Sigmoid colon (tissue), 7 donors: ENCODE results near the gene LRRC17. TPM values are rescaled to one million over a fixed set of nuclear protein-coding genes. Genes with fewer than 3 reads are reported as not detected.

ENCODE experiments used
- DNase-seq: peaks from one replicate; pipeline ENCODE4 v3.0.0-alpha.2; 2019
- H3K27ac ChIP-seq, 4 donors: fragments of 200-600 bp; sonication (generic); one replicate each; pipeline ENCODE4 v1.5.1; 2016 to 2019; ENCODE audit warnings: mild to moderate bottlenecking in 1 of 4
- H3K27me3 ChIP-seq, 3 donors: fragments of 200-600 bp; sonication (generic); one replicate each; pipeline ENCODE4 v1.5.1; 2019; ENCODE audit warnings: mild to moderate bottlenecking in 1 of 3
- H3K36me3 ChIP-seq, 4 donors: fragments of 200-600 bp; sonication (generic); one replicate each; pipeline ENCODE4 v1.5.1; 2016 to 2019
- H3K4me1 ChIP-seq, 4 donors: fragments of 200-600 bp; sonication (generic); one replicate each; pipeline ENCODE4 v1.5.1; 2017 to 2019
- H3K4me3 ChIP-seq, 4 donors: fragments of 200-600 bp; sonication (generic); one replicate each; pipeline ENCODE4 v1.5.1; 2017 to 2019; ENCODE audit warnings: mild to moderate bottlenecking in 2 of 4, moderate library complexity in 1 of 4
- H3K9me3 ChIP-seq, 4 donors: fragments of 200-600 bp in 3 of 4; sonication (generic) in 3 of 4; one replicate each; pipeline versions ENCODE4 v1.5.1 to v1.6.1; 2013 to 2019
- CTCF ChIP-seq, 4 experiments: fragments of 450-650 bp in 3 of 4; fragments of 200-600 bp in 1 of 4; IDR thresholded peaks; one replicate each; pipeline ENCODE4 v1.5.1; 2016 to 2019; ENCODE audit warnings: antibody characterized with exemption in 4 of 4, mild to moderate bottlenecking in 3 of 4, moderate library complexity in 2 of 4
- EP300 ChIP-seq, 4 donors: sonication (generic); formaldehyde crosslinking; IDR thresholded peaks; one replicate each; pipeline ENCODE4 v1.6.1; 2017; ENCODE audit warnings: antibody characterized with exemption in 4 of 4
- POLR2A ChIP-seq, 2 donors: fragments of 450-650 bp; IDR thresholded peaks; one replicate each; pipeline ENCODE4 v1.6.1; 2016; ENCODE audit warnings: antibody characterized with exemption in 2 of 2, mild to moderate bottlenecking in 2 of 2, moderate library complexity in 2 of 2
- POLR2AphosphoS5 ChIP-seq, 4 donors: sonication (generic); formaldehyde crosslinking; IDR thresholded peaks; one replicate each; pipeline ENCODE4 v1.6.1; 2017; ENCODE audit warnings: antibody characterized with exemption in 4 of 4
- WGBS, 2 donors: extraction: QIAGEN DNeasy Blood & Tissue Kit; methylation state at CpG; one replicate each; pipeline ENCODE4 v1.1.7; 2013; 5-methylcytosine and 5-hydroxymethylcytosine counted together
- intact Hi-C: fragments of 100-400 bp; cut with DNase I; formaldehyde crosslinking; loops from one replicate; pipeline ENCODE4 v1.15.1; 2023
- polyA plus RNA-seq, 3 donors: library from polyadenylated mRNA; stranded (reverse); fragments of 200-250 nt; gene quantifications; one replicate each; pipeline ENCODE4 v1.2.3, GENCODE V29; 2013
- total RNA-seq, 4 donors: library from RNA; depleted of rRNA; stranded (reverse); fragments of >200 nt; gene quantifications; one replicate each; pipeline ENCODE4 v1.1.0, GENCODE V29; 2016
- donor health status: healthy with polysubstance abuse.
- donor health status: Bipolar disorder and iron deficiency.
- donor health status: healthy.

LRRC17 gene
- total and polyA plus RNA-seq, 7 donors = 0.41 to 5.5 (median 1.1) TPM; not detected in 1

GRCh38 chr7:102988088-102988487, 75.3 kb downstream of the LRRC17 start:
- Histone ChIP-seq H3K27me3 (no peaks in the 10 kb centered on the region), H3K27ac (no peak overlapping the region), H3K36me3 (no peaks in the 10 kb centered on the region), H3K4me3 (no peak overlapping the region), H3K4me1 (peaks cover 0 to 27% (median 23%) of the 10 kb centered on the region in 4 donors), H3K9me3 (no peaks in the 10 kb centered on the region)
- TF ChIP-seq EP300 (IDR thresholded peaks at IDR 0.05) (no peak), CTCF (IDR thresholded peaks at IDR 0.05) (no peak), POLR2A (IDR thresholded peaks at IDR 0.05) (no peak), POLR2AphosphoS5 (IDR thresholded peaks at IDR 0.05) (no peak)
- intact Hi-C loops = no loop called here
- DNase-seq = no peak
- 93 to 94% methylated on average over 2 of the region's 2 CpGs for WGBS, 2 donors

GRCh38 chr7:102988631-102989560, 76.1 kb downstream of the LRRC17 start:
- Histone ChIP-seq H3K4me3 (no peak overlapping the region), H3K4me1 (peaks cover 0 to 35% (median 26%) of the 10 kb centered on the region in 4 donors), H3K27ac (no peak overlapping the region), H3K9me3 (no peaks in the 10 kb centered on the region), H3K27me3 (no peaks in the 10 kb centered on the region), H3K36me3 (no peaks in the 10 kb centered on the region)
- WGBS, 2 donors = 76 to 78% methylated on average over 6 of the region's 6 CpGs
- DNase-seq = no peak
- no peak for TF ChIP-seq POLR2A (IDR thresholded peaks at IDR 0.05)
- no peak for TF ChIP-seq EP300 (IDR thresholded peaks at IDR 0.05)
- no peak for TF ChIP-seq CTCF (IDR thresholded peaks at IDR 0.05)
- TF ChIP-seq POLR2AphosphoS5 (IDR thresholded peaks at IDR 0.05) = no peak
- intact Hi-C loops = no loop called here

GRCh38 chr7:102990642-102991041, 77.8 kb downstream of the LRRC17 start:
- Histone ChIP-seq H3K4me1 (peaks cover 0 to 36% (median 26%) of the 10 kb centered on the region in 4 donors), H3K4me3 (no peak overlapping the region), H3K27me3 (no peaks in the 10 kb centered on the region), H3K27ac (no peak overlapping the region), H3K9me3 (no peaks in the 10 kb centered on the region), H3K36me3 (no peaks in the 10 kb centered on the region)
- TF ChIP-seq POLR2A (IDR thresholded peaks at IDR 0.05) (no peak), POLR2AphosphoS5 (IDR thresholded peaks at IDR 0.05) (no peak), CTCF (IDR thresholded peaks at IDR 0.05) (no peak), EP300 (IDR thresholded peaks at IDR 0.05) (no peak)
- no peak for DNase-seq
- intact Hi-C loops = no loop called here
- 89 to 92% methylated on average over 2 of the region's 2 CpGs for WGBS, 2 donors

GRCh38 chr7:102991077-102991539, 78.3 kb downstream of the LRRC17 start:
- Histone ChIP-seq H3K9me3 (no peaks in the 10 kb centered on the region), H3K4me1 (peaks cover 0 to 36% (median 26%) of the 10 kb centered on the region in 4 donors), H3K27me3 (no peaks in the 10 kb centered on the region), H3K36me3 (no peaks in the 10 kb centered on the region), H3K27ac (peak overlapping the region in 2 of 4 donors; percentile 65 to 69), H3K4me3 (no peak overlapping the region)
- intact Hi-C loops = no loop called here
- no peak for TF ChIP-seq CTCF (IDR thresholded peaks at IDR 0.05)
- no peak for TF ChIP-seq POLR2AphosphoS5 (IDR thresholded peaks at IDR 0.05)
- no peak for TF ChIP-seq POLR2A (IDR thresholded peaks at IDR 0.05)
- no peak for TF ChIP-seq EP300 (IDR thresholded peaks at IDR 0.05)
- no peak for DNase-seq
